GM21723 (cell line): ENCODE measurements around the gene VWF.

ENCODE experiments used
- ATAC-seq: cut with Tn5 transposase; IDR thresholded peaks from one replicate; pipeline ENCODE4 v1.9.1; 2021; ENCODE audit warnings: mild to moderate bottlenecking, moderate library complexity; ENCODE audit not compliant: unreplicated experiment

The VWF gene

GRCh38 chr12:6080149-6081045 lies 44.1 kb downstream of the VWF start:
- ATAC-seq, result no peak

- ATAC-seq, result no peak
These were observed 45.9 kb downstream of the VWF start for GRCh38 chr12:6078398-6079096.

GRCh38 chr12:6077692-6078083 lies 46.8 kb downstream of the VWF start:
- no peak for ATAC-seq

GRCh38 chr12:6076776-6077691 lies 47.4 kb downstream of the VWF start:
- ATAC-seq, result no peak

GRCh38 chr12:6076346-6076745 lies 48.1 kb downstream of the VWF start:
- no peak for ATAC-seq

GRCh38 chr12:6074979-6075585 lies 49.4 kb downstream of the VWF start:
- no peak for ATAC-seq

- no peak for ATAC-seq
These were observed 50.0 kb downstream of the VWF start for GRCh38 chr12:6074427-6074826.

GRCh38 chr12:6073426-6073825 lies 51.0 kb downstream of the VWF start:
- no peak for ATAC-seq

- ATAC-seq, result no peak
These were observed 52.1 kb downstream of the VWF start for GRCh38 chr12:6072302-6072752.

GRCh38 chr12:6071589-6071988 lies 52.9 kb downstream of the VWF start:
- ATAC-seq, result no peak

GRCh38 chr12:6070472-6071257 lies 53.8 kb downstream of the VWF start:
- ATAC-seq, result no peak

GRCh38 chr12:6069437-6070093 lies 54.9 kb downstream of the VWF start:
- ATAC-seq, result no peak

- ATAC-seq, result no peak
These were observed 56.2 kb downstream of the VWF start for GRCh38 chr12:6068227-6068626.

GRCh38 chr12:6067152-6067916 lies 57.1 kb downstream of the VWF start:
- no peak for ATAC-seq

GRCh38 chr12:6066651-6067050 lies 57.8 kb downstream of the VWF start:
- ATAC-seq, result no peak

- no peak for ATAC-seq
These were observed 58.6 kb downstream of the VWF start for GRCh38 chr12:6065863-6066199.

- no peak for ATAC-seq
These were observed 59.2 kb downstream of the VWF start for GRCh38 chr12:6065131-6065862.
